Right renal cortex interstitium (tissue), 3 donors: ENCODE results near the gene LRRC2. TPM values are rescaled to one million over a fixed set of nuclear protein-coding genes. Genes with fewer than 3 reads are reported as not detected.
"Not testable (repeated sequence)": the region's sequence is repeated elsewhere in the genome, so short reads cannot be mapped to it uniquely, and the experiment has no call there.

ENCODE experiments used
- DNase-seq, 3 donors: peaks; one replicate each; pipeline ENCODE4 v3.0.0-alpha.2; 2013; ENCODE audit warnings: low read depth in 3 of 3, low spot score in 2 of 3
- polyA plus RNA-seq, 3 donors: library from polyadenylated mRNA; unstranded; fragments of 120-200 nt; gene quantifications; one replicate each; pipeline ENCODE4 v1.2.1, GENCODE V29; 2013; ENCODE audit not compliant: insufficient read length in 3 of 3

Gene LRRC2, protein sequence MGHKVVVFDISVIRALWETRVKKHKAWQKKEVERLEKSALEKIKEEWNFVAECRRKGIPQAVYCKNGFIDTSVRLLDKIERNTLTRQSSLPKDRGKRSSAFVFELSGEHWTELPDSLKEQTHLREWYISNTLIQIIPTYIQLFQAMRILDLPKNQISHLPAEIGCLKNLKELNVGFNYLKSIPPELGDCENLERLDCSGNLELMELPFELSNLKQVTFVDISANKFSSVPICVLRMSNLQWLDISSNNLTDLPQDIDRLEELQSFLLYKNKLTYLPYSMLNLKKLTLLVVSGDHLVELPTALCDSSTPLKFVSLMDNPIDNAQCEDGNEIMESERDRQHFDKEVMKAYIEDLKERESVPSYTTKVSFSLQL
- polyA plus RNA-seq = 1 to 10 TPM; 2.0 to 2.4 (median 2.3) TPM

- DNase-seq = no peak
Measured at GRCh38 chr3:46566040-46566641, at the start of gene LRRC2. Gene LRRC2 (minus strand): TSS chr3:46566302. CDS start chr3:46551591, 14,711 bp downstream.

DNA sequence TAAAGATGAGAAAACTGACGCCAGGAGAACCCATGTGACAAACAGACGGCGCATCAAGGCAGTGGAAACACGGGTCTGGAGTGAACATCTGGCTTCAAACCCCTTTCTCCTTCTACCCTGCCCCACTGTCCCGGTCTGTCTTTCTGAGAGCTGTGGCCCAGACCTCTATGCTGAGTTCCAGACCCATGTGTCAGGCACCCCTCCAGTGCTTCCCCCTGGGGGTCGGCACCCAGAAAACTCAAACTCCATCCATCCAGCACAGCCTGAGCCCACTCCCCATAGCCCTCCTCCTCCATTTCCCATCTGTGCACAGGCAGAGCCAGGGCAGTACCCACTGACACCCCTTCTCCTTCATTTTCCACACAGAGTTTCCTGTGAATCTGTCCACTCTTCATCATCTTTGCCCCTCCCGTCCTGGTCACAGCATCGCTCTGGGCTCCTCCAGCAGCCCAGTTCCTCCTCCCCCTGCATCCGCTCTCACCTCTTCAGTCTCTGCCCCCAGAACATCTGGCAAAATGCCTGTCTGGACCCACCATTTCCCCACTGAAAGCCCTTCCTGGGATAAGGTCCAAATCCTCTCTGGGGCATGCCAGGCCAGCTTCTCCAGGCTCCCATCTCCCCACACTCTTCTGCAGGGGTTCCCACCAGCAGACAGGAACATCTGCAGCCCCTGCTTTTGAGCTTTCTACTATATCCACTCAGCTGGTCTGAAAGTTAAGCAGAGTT lies 49.1 kb upstream of the LRRC2 start:
- no peak for DNase-seq

GRCh38 chr3:46614431-46614830 lies 48.3 kb upstream of the LRRC2 start:
- DNase-seq = no peak

DNA sequence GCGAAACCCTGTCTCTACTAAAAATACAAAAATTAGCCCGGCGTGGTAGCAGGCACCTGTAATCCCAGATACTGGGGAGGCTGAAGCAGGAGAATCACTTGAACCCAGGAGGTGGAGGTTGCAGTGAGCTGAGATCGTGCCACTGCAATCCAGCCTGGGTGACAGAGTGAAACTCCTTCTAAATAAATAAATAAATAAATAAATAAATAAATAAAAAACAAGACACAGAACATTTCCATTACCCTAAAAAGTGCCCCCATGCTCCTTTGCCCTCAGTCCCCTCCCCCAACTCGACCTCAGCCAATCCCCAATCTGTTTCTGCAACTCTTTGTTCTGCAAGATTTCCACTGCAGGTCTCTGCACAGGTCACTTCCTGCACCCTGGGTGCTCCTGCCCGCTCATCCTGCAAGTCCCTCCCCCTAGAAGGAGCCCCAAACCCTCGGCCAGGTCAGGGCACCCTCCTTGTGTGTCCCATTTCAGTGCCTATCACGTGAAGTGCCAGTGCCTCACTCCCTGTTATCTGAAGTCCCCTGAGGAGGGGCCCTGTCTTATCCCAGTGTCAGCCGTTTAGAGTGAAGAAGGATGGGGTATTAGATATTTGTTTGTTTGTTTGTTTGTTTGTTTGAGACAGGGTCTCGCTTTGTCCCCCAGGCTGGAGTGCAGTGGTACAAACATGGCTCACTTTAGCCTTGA lies 47.4 kb upstream of the LRRC2 start:
- DNase-seq = no peak

GRCh38 chr3:46612324-46612723 lies 46.2 kb upstream of the LRRC2 start, which contains the start of gene FAM240A:
Gene FAM240A (plus strand): TSS chr3:46612525. CDS start chr3:46612684, 159 bp downstream.
- no peak for DNase-seq

- no peak for DNase-seq
Measured at GRCh38 chr3:46609944-46610722, 44.0 kb upstream of the LRRC2 start.

GRCh38 chr3:46609212-46609721 lies 43.2 kb upstream of the LRRC2 start:
- DNase-seq = no peak

- no peak for DNase-seq
Measured at GRCh38 chr3:46607603-46608028, 41.5 kb upstream of the LRRC2 start.

DNA sequence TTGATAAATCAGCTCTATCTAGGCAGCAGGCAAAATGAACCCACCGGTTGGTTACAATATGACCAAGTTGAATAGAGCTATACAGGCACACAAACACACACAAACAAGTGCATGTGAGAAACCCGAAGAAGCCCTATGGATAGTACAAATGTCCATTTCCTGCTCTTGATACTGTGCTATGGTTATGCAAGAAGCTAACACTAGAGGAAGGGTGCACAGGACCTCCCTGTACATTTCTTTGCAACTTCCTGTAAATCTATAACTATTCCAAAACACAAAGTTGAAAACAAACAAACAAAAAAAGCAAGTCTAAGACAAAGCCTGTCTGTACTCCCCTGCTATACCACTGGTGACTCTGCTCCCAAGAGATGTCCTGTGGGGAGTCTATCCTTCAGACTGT lies 38.0 kb upstream of the LRRC2 start:
- no peak for DNase-seq

GRCh38 chr3:46603446-46604046 lies 37.4 kb upstream of the LRRC2 start:
- DNase-seq = no peak

DNA sequence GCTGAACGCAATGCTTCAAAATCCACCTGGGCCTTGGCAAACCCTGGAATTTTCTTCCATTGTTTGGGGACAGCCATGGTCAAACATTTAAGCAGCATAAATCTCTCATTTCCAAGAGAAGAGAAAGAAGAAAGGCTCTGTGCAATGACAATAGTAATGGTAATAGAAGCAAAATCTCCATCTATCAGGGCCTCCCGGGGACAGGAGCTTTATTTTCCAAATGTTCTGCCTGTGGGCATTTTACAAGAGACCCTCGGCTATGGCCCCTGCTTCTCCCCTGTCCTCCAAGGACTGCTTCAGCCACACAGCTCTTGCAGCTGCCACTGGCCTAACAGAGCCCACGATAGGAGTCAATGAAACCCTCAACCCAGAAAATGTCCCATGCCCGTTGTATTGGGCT lies 33.5 kb upstream of the LRRC2 start:
- DNase-seq = no peak

GRCh38 chr3:46595819-46596314 lies 29.8 kb upstream of the LRRC2 start:
- DNase-seq = no peak

GRCh38 chr3:46594723-46595122 lies 28.6 kb upstream of the LRRC2 start:
- no peak for DNase-seq

GRCh38 chr3:46593979-46594378 lies 27.9 kb upstream of the LRRC2 start:
- no peak for DNase-seq

- no peak for DNase-seq
Measured at GRCh38 chr3:46593274-46593862, 27.3 kb upstream of the LRRC2 start.

DNA sequence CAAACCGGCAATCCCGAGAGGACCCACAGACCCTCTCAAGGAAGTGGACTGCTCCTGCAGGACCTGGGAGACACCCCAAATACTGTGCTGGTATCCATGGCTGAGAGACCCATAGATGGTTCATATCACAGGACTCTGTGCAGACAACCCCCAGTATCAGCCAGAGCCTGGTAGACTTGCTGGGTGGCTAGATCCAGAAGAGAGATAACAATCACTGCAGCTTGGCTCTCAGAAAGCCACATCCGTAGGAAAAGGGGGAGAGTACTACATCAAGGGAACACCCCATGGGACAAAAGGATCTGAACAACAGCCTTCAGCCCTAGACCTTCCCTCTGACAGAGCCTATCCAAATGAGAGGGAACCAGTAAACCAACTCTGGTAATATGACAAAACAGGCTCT lies 21.2 kb upstream of the LRRC2 start:
- DNase-seq = not testable (repeated sequence)

DNA sequence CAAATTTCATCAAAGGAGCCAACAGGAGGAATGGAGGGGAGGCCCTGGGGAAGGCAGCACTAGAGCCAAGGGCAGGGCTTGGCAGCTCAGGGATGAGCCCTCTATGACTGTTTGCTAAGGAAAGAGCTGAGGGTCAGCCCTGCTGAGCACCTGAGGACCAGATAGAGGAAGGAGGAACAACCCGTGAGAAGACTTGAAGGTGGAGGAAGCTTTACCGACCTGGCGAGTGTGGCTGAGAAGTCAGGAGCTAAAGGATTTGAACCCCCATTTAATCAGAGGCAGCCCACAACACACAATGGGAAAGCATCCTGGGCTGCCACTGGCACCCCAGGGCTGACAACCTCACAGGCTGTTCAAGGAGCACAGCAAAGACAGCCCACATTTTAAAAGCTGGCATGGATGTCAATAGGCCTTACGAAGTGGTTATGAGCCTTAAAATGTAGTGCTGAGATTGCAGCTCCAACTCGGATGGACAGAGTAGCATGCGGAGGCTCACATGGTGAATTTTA lies 20.7 kb upstream of the LRRC2 start:
- no peak for DNase-seq

DNA sequence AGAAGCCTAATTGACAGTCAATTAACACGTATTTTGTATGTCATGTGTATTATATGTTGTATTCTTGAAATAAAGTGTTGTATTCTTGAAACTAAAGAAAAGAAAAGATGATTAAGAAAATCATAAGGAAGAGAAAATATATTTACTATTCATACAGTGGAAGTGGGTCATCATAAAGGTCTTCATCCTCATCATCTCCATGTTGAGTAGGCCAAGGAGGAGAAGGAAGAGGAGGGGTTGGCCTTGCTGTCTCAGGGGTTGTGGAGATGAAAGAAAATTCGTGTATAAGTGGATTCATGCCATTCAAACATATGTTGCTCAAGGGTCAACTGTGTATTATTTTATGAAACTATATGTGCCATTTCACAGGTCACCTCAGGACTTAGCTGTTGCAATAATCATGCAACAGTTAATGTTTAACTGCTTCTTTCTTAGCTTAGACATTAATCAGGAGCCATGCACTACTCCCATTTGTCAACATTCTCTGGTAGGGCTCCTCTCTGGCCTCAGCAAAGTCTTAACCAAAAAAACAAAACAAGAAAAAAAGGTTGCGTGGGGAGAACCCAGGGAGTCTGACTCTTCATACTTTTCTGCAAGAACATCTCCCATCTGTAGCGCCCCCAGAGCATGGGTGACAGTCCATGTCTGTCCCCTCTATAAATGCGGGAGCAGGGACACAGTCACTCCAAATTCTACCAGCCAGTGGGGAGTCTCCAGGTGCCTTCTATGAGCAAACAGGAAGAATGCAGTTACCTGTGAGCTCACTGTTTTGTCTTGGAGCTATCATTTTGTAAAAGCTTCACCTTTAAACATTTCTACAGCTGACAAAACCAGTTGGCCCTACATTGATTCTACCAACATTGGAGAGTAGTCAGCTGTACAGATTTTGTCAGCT lies 19.9 kb upstream of the LRRC2 start:
- DNase-seq = no peak
